ENCODE results near the gene TYK2.
A peak's percentile ranks its signal among the peaks of the same experiment; 100 is the strongest.

The TYK2 gene

GRCh38 chr19:10422846-10423245 is 42.5 kb upstream of the TYK2 start:
- H3K79me2 ChIP-seq (ENCODE audit: insufficient read depth, low read depth), result peaks cover 28% of the 10 kb centered on the region; the same call in 1 of the 2 replicates
- TF ChIP-seq, protein P1, sequence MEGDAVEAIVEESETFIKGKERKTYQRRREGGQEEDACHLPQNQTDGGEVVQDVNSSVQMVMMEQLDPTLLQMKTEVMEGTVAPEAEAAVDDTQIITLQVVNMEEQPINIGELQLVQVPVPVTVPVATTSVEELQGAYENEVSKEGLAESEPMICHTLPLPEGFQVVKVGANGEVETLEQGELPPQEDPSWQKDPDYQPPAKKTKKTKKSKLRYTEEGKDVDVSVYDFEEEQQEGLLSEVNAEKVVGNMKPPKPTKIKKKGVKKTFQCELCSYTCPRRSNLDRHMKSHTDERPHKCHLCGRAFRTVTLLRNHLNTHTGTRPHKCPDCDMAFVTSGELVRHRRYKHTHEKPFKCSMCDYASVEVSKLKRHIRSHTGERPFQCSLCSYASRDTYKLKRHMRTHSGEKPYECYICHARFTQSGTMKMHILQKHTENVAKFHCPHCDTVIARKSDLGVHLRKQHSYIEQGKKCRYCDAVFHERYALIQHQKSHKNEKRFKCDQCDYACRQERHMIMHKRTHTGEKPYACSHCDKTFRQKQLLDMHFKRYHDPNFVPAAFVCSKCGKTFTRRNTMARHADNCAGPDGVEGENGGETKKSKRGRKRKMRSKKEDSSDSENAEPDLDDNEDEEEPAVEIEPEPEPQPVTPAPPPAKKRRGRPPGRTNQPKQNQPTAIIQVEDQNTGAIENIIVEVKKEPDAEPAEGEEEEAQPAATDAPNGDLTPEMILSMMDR (conservative IDR thresholded peaks at IDR 0.05; ENCODE audit: low read depth, low read length), result no peak

GRCh38 chr19:10422046-10422461 is 41.7 kb upstream of the TYK2 start:
- Histone ChIP-seq H3K4me2 (peak overlapping the region; percentile 92; the same call in 1 of the 2 replicates), H4K20me1 (ENCODE audit: insufficient read depth) (no peaks in the 10 kb centered on the region), H3K9ac (no peak overlapping the region; the same call in 1 of the 2 replicates), H3K36me3 (ENCODE audit: insufficient read depth) (no peaks in the 10 kb centered on the region), H3K27ac (no peak overlapping the region), H3K4me3 (IDR thresholded peaks at IDR 0.05; ENCODE audit: insufficient read depth, low read depth, low read length) (no peak overlapping the region), H2AFZ (ENCODE audit: low read depth) (no peak overlapping the region), H3K4me1 (ENCODE audit: low read depth, poor library complexity, severe bottlenecking) (peaks cover 61% of the 10 kb centered on the region), H3K27me3 (ENCODE audit: insufficient read depth, low read depth) (no peaks in the 10 kb centered on the region; the same call in 1 of the 2 replicates), H3K79me2 (ENCODE audit: insufficient read depth, low read depth) (peaks cover 28% of the 10 kb centered on the region; the same call in 1 of the 2 replicates)
- TF ChIP-seq, protein P1 (conservative IDR thresholded peaks at IDR 0.05; ENCODE audit: low read depth, low read length), result no peak

More at GRCh38 chr19:10422846-10423245, 42.5 kb upstream of the TYK2 start:
- Histone ChIP-seq H3K27ac (no peak overlapping the region), H3K27me3 (ENCODE audit: insufficient read depth, low read depth) (no peaks in the 10 kb centered on the region; the same call in 1 of the 2 replicates), H3K4me2 (no peak overlapping the region), H3K36me3 (ENCODE audit: insufficient read depth) (no peaks in the 10 kb centered on the region), H3K9ac (no peak overlapping the region), H4K20me1 (ENCODE audit: insufficient read depth) (no peaks in the 10 kb centered on the region), H2AFZ (ENCODE audit: low read depth) (no peak overlapping the region), H3K4me1 (ENCODE audit: low read depth, poor library complexity, severe bottlenecking) (peaks cover 55% of the 10 kb centered on the region), H3K4me3 (IDR thresholded peaks at IDR 0.05; ENCODE audit: insufficient read depth, low read depth, low read length) (no peak overlapping the region)

DNA sequence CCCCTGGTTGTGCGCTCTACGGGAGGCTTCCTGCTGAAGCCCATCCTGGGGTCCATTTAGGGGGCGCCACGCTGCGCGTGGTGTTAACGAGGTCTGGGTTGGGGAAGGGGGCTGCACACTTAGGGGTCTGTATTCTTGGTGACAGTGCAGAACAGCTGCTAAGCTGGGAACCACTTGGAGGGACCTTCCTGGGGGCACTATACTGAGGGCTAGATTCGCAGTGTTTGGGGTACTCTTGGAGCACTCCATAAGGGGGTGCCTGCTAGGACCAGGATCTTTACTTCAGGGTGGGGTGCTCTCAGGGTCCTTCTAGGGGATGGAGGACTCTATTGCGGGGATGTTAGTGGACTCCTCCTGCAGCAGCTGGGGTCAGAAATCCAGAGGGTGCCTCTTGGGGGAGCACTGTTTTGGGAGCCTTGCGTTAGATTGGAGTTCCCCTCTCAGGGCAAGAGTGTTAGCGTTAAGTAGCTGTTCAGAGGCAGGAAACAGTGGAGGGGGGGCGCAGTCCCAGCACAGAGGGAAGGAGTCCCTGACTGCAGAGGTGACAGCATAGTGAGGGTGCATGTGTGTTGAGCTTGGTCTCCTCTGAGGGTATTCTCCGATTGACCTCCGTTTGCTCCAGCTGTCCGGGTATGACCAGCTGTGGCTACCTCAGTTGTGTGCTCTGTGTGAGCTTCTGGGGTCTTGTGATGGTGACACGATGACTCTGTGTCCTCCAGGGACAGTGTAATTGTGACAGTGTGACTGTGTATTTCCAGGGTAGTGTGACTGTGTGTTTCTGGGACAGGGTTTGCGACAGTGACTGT is 41.1 kb upstream of the TYK2 start:
- Histone ChIP-seq H3K4me3 (IDR thresholded peaks at IDR 0.05; ENCODE audit: insufficient read depth, low read depth, low read length) (no peak overlapping the region), H3K4me2 (peak overlapping the region; percentile 92), H2AFZ (ENCODE audit: low read depth) (peak overlapping the region; percentile 67), H3K27ac (no peak overlapping the region), H3K27me3 (ENCODE audit: insufficient read depth, low read depth) (no peaks in the 10 kb centered on the region; the same call in 1 of the 2 replicates), H3K4me1 (ENCODE audit: low read depth, poor library complexity, severe bottlenecking) (peaks cover 63% of the 10 kb centered on the region), H4K20me1 (ENCODE audit: insufficient read depth) (no peaks in the 10 kb centered on the region), H3K9ac (peak overlapping the region; percentile 42; the same call in 1 of the 2 replicates), H3K36me3 (ENCODE audit: insufficient read depth) (no peaks in the 10 kb centered on the region), H3K79me2 (ENCODE audit: insufficient read depth, low read depth) (peaks cover 22% of the 10 kb centered on the region; the same call in 1 of the 2 replicates)
- TF ChIP-seq, protein P1 (conservative IDR thresholded peaks at IDR 0.05; ENCODE audit: low read depth, low read length), result peak; percentile 28; the same call in 1 of the 2 replicates

DNA sequence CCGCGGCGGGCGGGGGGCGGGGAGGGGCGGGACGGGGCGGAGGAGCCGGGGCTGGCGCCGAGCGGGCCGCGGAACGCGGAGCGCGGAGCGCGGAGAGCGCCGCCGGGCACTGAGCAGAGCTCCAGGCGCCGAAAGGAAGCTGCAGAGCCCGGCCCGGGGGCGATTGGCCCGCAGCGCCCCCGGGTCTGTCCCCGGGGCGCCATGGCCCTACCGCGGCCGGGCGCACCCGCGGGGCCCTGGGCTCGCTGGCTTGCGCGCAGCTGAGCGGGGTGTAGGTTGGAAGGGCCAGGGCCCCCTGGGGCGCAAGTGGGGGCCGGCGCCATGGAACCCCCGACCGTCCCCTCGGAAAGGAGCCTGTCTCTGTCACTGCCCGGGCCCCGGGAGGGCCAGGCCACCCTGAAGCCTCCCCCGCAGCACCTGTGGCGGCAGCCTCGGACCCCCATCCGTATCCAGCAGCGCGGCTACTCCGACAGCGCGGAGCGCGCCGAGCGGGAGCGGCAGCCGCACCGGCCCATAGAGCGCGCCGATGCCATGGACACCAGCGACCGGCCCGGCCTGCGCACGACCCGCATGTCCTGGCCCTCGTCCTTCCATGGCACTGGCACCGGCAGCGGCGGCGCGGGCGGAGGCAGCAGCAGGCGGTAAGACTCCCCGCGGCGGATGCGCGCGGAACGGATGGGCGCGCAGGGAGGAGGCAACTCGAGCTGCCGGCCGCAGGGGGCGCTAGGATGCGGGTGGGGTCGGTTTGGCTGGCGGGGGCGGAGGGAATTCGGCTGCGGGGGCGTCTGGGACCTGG is 40.3 kb upstream of the TYK2 start, which contains the start of gene PDE4A:
TSS of gene PDE4A (plus strand) at position 95 of the 796 bp plus-strand sequence. CDS start at position 322, 227 bp downstream.
- TF ChIP-seq, protein P1 (conservative IDR thresholded peaks at IDR 0.05; ENCODE audit: low read depth, low read length), result peak; percentile 74; the same call in 1 of the 2 replicates
- peak within 1 kb of the TSS; percentile 96 for H3K9ac ChIP-seq
- peaks cover 59% of the 10 kb centered on the region for H3K4me1 ChIP-seq (ENCODE audit: low read depth, poor library complexity, severe bottlenecking)
- peak within 1 kb of the TSS; percentile 59 for H3K4me3 ChIP-seq (IDR thresholded peaks at IDR 0.05; ENCODE audit: insufficient read depth, low read depth, low read length)
- no peaks in the 10 kb centered on the region; the same call in 1 of the 2 replicates for H3K27me3 ChIP-seq (ENCODE audit: insufficient read depth, low read depth)
- H3K27ac ChIP-seq, result peak within 1 kb of the TSS; percentile 93
- H3K4me2 ChIP-seq, result peak within 1 kb of the TSS; percentile 93
- no peaks in the 10 kb centered on the region for H4K20me1 ChIP-seq (ENCODE audit: insufficient read depth)
- peak within 1 kb of the TSS; percentile 67 for H2AFZ ChIP-seq (ENCODE audit: low read depth)
- H3K79me2 ChIP-seq (ENCODE audit: insufficient read depth, low read depth), result peaks cover 16% of the 10 kb centered on the region; the same call in 1 of the 2 replicates
- no peaks in the 10 kb centered on the region for H3K36me3 ChIP-seq (ENCODE audit: insufficient read depth)

All from KMS-11 (cell line).